Hepatocyte (in vitro differentiated cells): ENCODE results near the gene CYREN.

Experiments
- CTCF ChIP-seq: fragments of 200-600 bp; sonication (generic); IDR thresholded peaks from 2 replicates; pipeline ENCODE4 v1.5.1; 2016; ENCODE audit warnings: antibody characterized with exemption, mild to moderate bottlenecking; ENCODE audit not compliant: poor library complexity
- EZH2 ChIP-seq: fragments of 200-600 bp; sonication (generic); IDR thresholded peaks from 2 replicates; pipeline ENCODE4 v1.6.1; 2016; ENCODE audit warnings: antibody characterized with exemption, mild to moderate bottlenecking, borderline replicate concordance
- EZH2phosphoT487 ChIP-seq: fragments of 200-600 bp; sonication (generic); IDR thresholded peaks from one replicate; pipeline ENCODE4 v1.6.1; 2018; ENCODE audit warnings: antibody characterized with exemption, mild to moderate bottlenecking, low read depth, moderate library complexity; ENCODE audit not compliant: unreplicated experiment, severe bottlenecking

- TF ChIP-seq CTCF, result no peak
- no peak for TF ChIP-seq EZH2
- TF ChIP-seq EZH2phosphoT487, result no peak
These were observed 30.8 kb upstream of the CYREN start for GRCh38 chr7:135201350-135201749.
